Esophagus squamous epithelium (tissue), 4 donors: Measurements from ENCODE around the gene CELA2B.

Source experiments
- POLR2A ChIP-seq, 4 donors: fragments of 450-650 bp; IDR thresholded peaks; one replicate each; pipeline ENCODE4 v1.6.1; 2017; ENCODE audit warnings: antibody characterized with exemption in 4 of 4, mild to moderate bottlenecking in 4 of 4, moderate library complexity in 3 of 4
- TF ChIP-seq, protein P1 (sequence below), 6 experiments: fragments of 450-650 bp in 4 of 6; fragments of 200-600 bp in 2 of 6; sonication (generic) in 2 of 6; IDR thresholded peaks; one replicate each; pipeline ENCODE4 v1.5.1; 2016 to 2019; ENCODE audit warnings: antibody characterized with exemption in 6 of 6, mild to moderate bottlenecking in 4 of 6, moderate library complexity in 4 of 6

DNA sequence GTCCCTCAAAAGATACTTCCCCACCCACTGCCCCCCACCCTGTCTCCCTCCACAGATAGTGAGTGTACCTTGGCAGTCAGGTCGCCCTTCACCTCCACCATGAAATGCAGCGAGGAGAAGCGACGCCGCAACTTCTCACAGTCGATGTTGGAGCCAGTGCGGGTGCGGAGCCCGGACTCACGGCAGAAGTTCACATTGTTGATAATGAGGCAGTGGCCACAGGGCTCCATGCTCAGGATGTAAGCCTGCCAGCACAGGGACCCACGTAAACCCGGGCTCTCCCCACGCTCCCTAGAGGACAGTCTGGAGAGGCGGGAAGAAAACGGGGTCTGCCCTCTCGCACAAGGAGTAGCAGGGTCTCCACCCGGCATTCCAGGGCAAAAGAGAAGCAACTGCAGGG lies 30.9 kb downstream of the CELA2B start:
- TF ChIP-seq, protein P1, sequence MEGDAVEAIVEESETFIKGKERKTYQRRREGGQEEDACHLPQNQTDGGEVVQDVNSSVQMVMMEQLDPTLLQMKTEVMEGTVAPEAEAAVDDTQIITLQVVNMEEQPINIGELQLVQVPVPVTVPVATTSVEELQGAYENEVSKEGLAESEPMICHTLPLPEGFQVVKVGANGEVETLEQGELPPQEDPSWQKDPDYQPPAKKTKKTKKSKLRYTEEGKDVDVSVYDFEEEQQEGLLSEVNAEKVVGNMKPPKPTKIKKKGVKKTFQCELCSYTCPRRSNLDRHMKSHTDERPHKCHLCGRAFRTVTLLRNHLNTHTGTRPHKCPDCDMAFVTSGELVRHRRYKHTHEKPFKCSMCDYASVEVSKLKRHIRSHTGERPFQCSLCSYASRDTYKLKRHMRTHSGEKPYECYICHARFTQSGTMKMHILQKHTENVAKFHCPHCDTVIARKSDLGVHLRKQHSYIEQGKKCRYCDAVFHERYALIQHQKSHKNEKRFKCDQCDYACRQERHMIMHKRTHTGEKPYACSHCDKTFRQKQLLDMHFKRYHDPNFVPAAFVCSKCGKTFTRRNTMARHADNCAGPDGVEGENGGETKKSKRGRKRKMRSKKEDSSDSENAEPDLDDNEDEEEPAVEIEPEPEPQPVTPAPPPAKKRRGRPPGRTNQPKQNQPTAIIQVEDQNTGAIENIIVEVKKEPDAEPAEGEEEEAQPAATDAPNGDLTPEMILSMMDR (IDR thresholded peaks at IDR 0.05): no peak
- TF ChIP-seq POLR2A (IDR thresholded peaks at IDR 0.05): no peak
